T-helper 2 cell treated with Interferon-gamma antibody and Interleukin-4, amounts not matched to agents 5 μg/mL and 100 μg/mL, for 36 hours (primary cell): ENCODE data around the gene CLIP1.
"Not testable (repeated sequence)": the region's sequence is repeated elsewhere in the genome, so short reads cannot be mapped to it uniquely, and the experiment has no call there.

Experiments
- DNase-seq: peaks from one replicate; pipeline ENCODE4 v3.0.0; 2021; ENCODE audit warnings: low spot score
- H3K27ac Mint-ChIP-seq: one replicate; pipeline ENCODE4 v1.8.0; 2021; ENCODE audit warnings: mild to moderate bottlenecking, mixed read lengths
- H3K27me3 Mint-ChIP-seq: one replicate; pipeline ENCODE4 v1.8.0; 2021; ENCODE audit warnings: low read depth, mixed read lengths
- H3K36me3 Mint-ChIP-seq: one replicate; pipeline ENCODE4 v1.8.0; 2021; ENCODE audit warnings: low read depth, mixed read lengths
- H3K4me1 Mint-ChIP-seq: one replicate; pipeline ENCODE4 v1.8.0; 2021; ENCODE audit warnings: low read depth, mixed read lengths
- H3K4me3 Mint-ChIP-seq: one replicate; pipeline ENCODE4 v1.8.0; 2022; ENCODE audit warnings: mild to moderate bottlenecking, moderate library complexity, mixed read lengths
- H3K9me3 Mint-ChIP-seq: one replicate; pipeline ENCODE4 v1.8.0; 2021; ENCODE audit warnings: mixed read lengths

Gene CLIP1

GRCh38 chr12:122421821-122422729 lies at the start of gene CLIP1:
Gene CLIP1, minus strand, starts transcription at chr12:122422669. Its CDS starts 42,217 bp downstream, at chr12:122380452.
- H3K27me3 Mint-ChIP-seq, result no peaks in the 10 kb centered on the region
- H3K27ac Mint-ChIP-seq, result peak within 1 kb of the TSS; percentile 90
- peak; percentile 62 for DNase-seq
- peaks cover 6% of the 10 kb centered on the region for H3K36me3 Mint-ChIP-seq
- peak within 1 kb of the TSS; percentile 92 for H3K4me3 Mint-ChIP-seq
- peaks cover 28% of the 10 kb centered on the region for H3K4me1 Mint-ChIP-seq
- H3K9me3 Mint-ChIP-seq, result no peaks in the 10 kb centered on the region

- no peak overlapping the region for H3K27ac Mint-ChIP-seq
- no peak for DNase-seq
Measured at GRCh38 chr12:122471324-122472226, 49.1 kb upstream of the CLIP1 start.

GRCh38 chr12:122470576-122470975 lies 48.1 kb upstream of the CLIP1 start:
- not testable (repeated sequence) for H3K4me3 Mint-ChIP-seq, H3K27ac Mint-ChIP-seq, DNase-seq, H3K9me3 Mint-ChIP-seq, H3K27me3 Mint-ChIP-seq
- peaks cover 17% of the 10 kb centered on the region for H3K4me1 Mint-ChIP-seq
- peaks cover 30% of the 10 kb centered on the region for H3K36me3 Mint-ChIP-seq

More at GRCh38 chr12:122471324-122472226, 49.1 kb upstream of the CLIP1 start:
- Mint-ChIP-seq H3K4me1 (peaks cover 19% of the 10 kb centered on the region), H3K4me3 (no peak overlapping the region), H3K9me3 (no peaks in the 10 kb centered on the region), H3K36me3 (peaks cover 40% of the 10 kb centered on the region), H3K27me3 (no peaks in the 10 kb centered on the region)

GRCh38 chr12:122469856-122470255 lies 47.4 kb upstream of the CLIP1 start:
- H3K27me3 Mint-ChIP-seq, H3K27ac Mint-ChIP-seq: not testable (repeated sequence)
- H3K36me3 Mint-ChIP-seq, result peaks cover 26% of the 10 kb centered on the region

GRCh38 chr12:122467983-122468382 lies 45.5 kb upstream of the CLIP1 start:
- no peak for DNase-seq
- Mint-ChIP-seq H3K36me3 (peaks cover 7% of the 10 kb centered on the region), H3K27ac (no peak overlapping the region), H3K4me1 (peaks cover 5% of the 10 kb centered on the region), H3K4me3 (no peak overlapping the region), H3K27me3 (no peaks in the 10 kb centered on the region), H3K9me3 (no peaks in the 10 kb centered on the region)

More at GRCh38 chr12:122469856-122470255, 47.4 kb upstream of the CLIP1 start:
- H3K9me3 Mint-ChIP-seq, DNase-seq, H3K4me3 Mint-ChIP-seq: not testable (repeated sequence)
- peaks cover 12% of the 10 kb centered on the region for H3K4me1 Mint-ChIP-seq

- not testable (repeated sequence) for H3K4me1 Mint-ChIP-seq, H3K9me3 Mint-ChIP-seq, H3K27ac Mint-ChIP-seq, H3K36me3 Mint-ChIP-seq, H3K27me3 Mint-ChIP-seq, H3K4me3 Mint-ChIP-seq, DNase-seq
Measured at GRCh38 chr12:122464317-122465042, 42.0 kb upstream of the CLIP1 start.

- H3K36me3 Mint-ChIP-seq, result no peaks in the 10 kb centered on the region
- H3K27me3 Mint-ChIP-seq, result no peaks in the 10 kb centered on the region
- no peak overlapping the region for H3K27ac Mint-ChIP-seq
- peaks cover 8% of the 10 kb centered on the region for H3K4me1 Mint-ChIP-seq
- no peak for DNase-seq
- no peak overlapping the region for H3K4me3 Mint-ChIP-seq
- H3K9me3 Mint-ChIP-seq, result no peaks in the 10 kb centered on the region
Measured at GRCh38 chr12:122460641-122461040, 38.2 kb upstream of the CLIP1 start.

GRCh38 chr12:122460061-122460460 lies 37.6 kb upstream of the CLIP1 start:
- DNase-seq, result no peak
- Mint-ChIP-seq H3K36me3 (no peaks in the 10 kb centered on the region), H3K9me3 (no peaks in the 10 kb centered on the region), H3K27ac (no peak overlapping the region), H3K4me3 (no peak overlapping the region), H3K4me1 (peaks cover 8% of the 10 kb centered on the region), H3K27me3 (no peaks in the 10 kb centered on the region)

GRCh38 chr12:122459211-122459610 lies 36.7 kb upstream of the CLIP1 start:
- no peak overlapping the region for H3K4me3 Mint-ChIP-seq
- no peaks in the 10 kb centered on the region for H3K36me3 Mint-ChIP-seq
- H3K27me3 Mint-ChIP-seq, result no peaks in the 10 kb centered on the region
- H3K4me1 Mint-ChIP-seq, result peaks cover 10% of the 10 kb centered on the region
- no peaks in the 10 kb centered on the region for H3K9me3 Mint-ChIP-seq
- DNase-seq, result no peak
- no peak overlapping the region for H3K27ac Mint-ChIP-seq

- H3K27ac Mint-ChIP-seq, result peak overlapping the region; percentile 17
- no peaks in the 10 kb centered on the region for H3K27me3 Mint-ChIP-seq
- DNase-seq, result no peak
- peaks cover 4% of the 10 kb centered on the region for H3K9me3 Mint-ChIP-seq
- peaks cover 1% of the 10 kb centered on the region for H3K36me3 Mint-ChIP-seq
- peaks cover 17% of the 10 kb centered on the region for H3K4me1 Mint-ChIP-seq
- H3K4me3 Mint-ChIP-seq, result no peak overlapping the region
Measured at GRCh38 chr12:122458105-122459035, 35.9 kb upstream of the CLIP1 start.

- Mint-ChIP-seq H3K27ac (peak overlapping the region; percentile 17), H3K4me3 (no peak overlapping the region)
- no peak for DNase-seq
Measured at GRCh38 chr12:122457627-122458026, 35.2 kb upstream of the CLIP1 start.

GRCh38 chr12:122454739-122455138 lies 32.3 kb upstream of the CLIP1 start:
- H3K9me3 Mint-ChIP-seq, result peaks cover 4% of the 10 kb centered on the region
- H3K27ac Mint-ChIP-seq, result no peak overlapping the region
- peaks cover 32% of the 10 kb centered on the region for H3K4me1 Mint-ChIP-seq
- no peaks in the 10 kb centered on the region for H3K27me3 Mint-ChIP-seq
- peaks cover 1% of the 10 kb centered on the region for H3K36me3 Mint-ChIP-seq
- H3K4me3 Mint-ChIP-seq, result no peak overlapping the region
- DNase-seq, result no peak

More at GRCh38 chr12:122457627-122458026, 35.2 kb upstream of the CLIP1 start:
- Mint-ChIP-seq H3K4me1 (peaks cover 25% of the 10 kb centered on the region), H3K9me3 (peaks cover 4% of the 10 kb centered on the region), H3K27me3 (no peaks in the 10 kb centered on the region), H3K36me3 (peaks cover 1% of the 10 kb centered on the region)
